Activated T-helper 17 cell treated with anti-CD3 and anti-CD28 coated beads, Interleukin-2, amount 50 U/mL, for 72 hours (primary cell): ENCODE measurements around the gene CCDC149. TPM values are rescaled to one million over a fixed set of nuclear protein-coding genes. Genes with fewer than 3 reads are reported as not detected.

Experiments used
- ATAC-seq: fragments of 150-1000 bp; cut with Tn5 transposase; replicated peaks from 2 replicates; pipeline ENCODE4 v1.10.0; 2021; ENCODE audit warnings: mild to moderate bottlenecking, moderate library complexity
- H3K27ac Mint-ChIP-seq: one replicate; pipeline ENCODE4 v1.8.0; 2022; ENCODE audit warnings: mixed read lengths
- H3K27me3 Mint-ChIP-seq: one replicate; pipeline ENCODE4 v1.8.0; 2022; ENCODE audit warnings: mixed read lengths
- H3K36me3 Mint-ChIP-seq: one replicate; pipeline ENCODE4 v1.8.0; 2022; ENCODE audit warnings: low read depth, mild to moderate bottlenecking, mixed read lengths
- H3K4me1 Mint-ChIP-seq: one replicate; pipeline ENCODE4 v1.8.0; 2022; ENCODE audit warnings: mixed read lengths
- H3K4me3 Mint-ChIP-seq: one replicate; pipeline ENCODE4 v1.8.0; 2022; ENCODE audit warnings: mild to moderate bottlenecking, mixed read lengths
- H3K9me3 Mint-ChIP-seq: one replicate; pipeline ENCODE4 v1.8.0; 2022; ENCODE audit warnings: mixed read lengths
- total RNA-seq, 2 donors: library from RNA; stranded (reverse); gene quantifications; one replicate each; pipeline ENCODE4 v1.2.3, GENCODE V29; 2022

Gene CCDC149
- total RNA-seq, 2 donors from 2014 or later, result not detected

- H3K27me3 Mint-ChIP-seq, result peaks cover 45% of the 10 kb centered on the region
- no peaks in the 10 kb centered on the region for H3K4me1 Mint-ChIP-seq
- H3K36me3 Mint-ChIP-seq, result no peaks in the 10 kb centered on the region
- H3K9me3 Mint-ChIP-seq, result no peaks in the 10 kb centered on the region
- H3K4me3 Mint-ChIP-seq, result no peak overlapping the region
- ATAC-seq, result no peak
- no peak overlapping the region for H3K27ac Mint-ChIP-seq
Measured at GRCh38 chr4:24801136-24801855, 111.5 kb downstream of the CCDC149 start.

DNA sequence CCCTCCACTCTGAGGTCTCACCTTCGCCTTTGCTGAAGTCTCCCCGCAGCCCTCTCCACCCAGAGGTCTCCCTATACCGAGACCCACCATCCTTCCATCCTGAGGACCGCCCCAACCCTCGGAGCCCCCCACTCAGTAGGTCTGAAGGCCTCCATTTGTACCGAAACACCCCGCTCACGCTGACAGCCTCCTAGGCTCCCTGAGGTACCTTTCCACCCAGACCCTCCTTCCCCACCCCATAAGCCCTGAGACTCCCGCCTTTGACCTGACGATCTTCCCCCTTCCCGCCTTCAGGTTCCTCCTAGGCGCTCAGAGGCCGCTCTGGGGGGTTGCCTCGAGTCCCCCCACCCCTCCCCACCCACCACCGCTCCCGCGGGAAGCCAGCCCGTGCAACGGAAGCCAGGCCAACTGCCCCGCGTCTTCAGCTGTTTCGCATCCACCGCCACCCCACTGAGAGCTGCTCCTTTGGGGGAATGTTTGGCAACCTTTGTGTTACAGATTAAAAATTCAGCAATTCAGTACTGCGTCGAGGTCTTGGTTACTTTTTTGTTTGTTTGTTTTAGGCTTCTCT, 112.4 kb downstream of the CCDC149 start:
- Mint-ChIP-seq H3K9me3 (no peaks in the 10 kb centered on the region), H3K4me1 (no peaks in the 10 kb centered on the region), H3K27ac (no peak overlapping the region), H3K36me3 (no peaks in the 10 kb centered on the region), H3K4me3 (no peak overlapping the region), H3K27me3 (peaks cover 45% of the 10 kb centered on the region)
- no peak for ATAC-seq

- no peak for ATAC-seq
- Mint-ChIP-seq H3K4me1 (no peaks in the 10 kb centered on the region), H3K4me3 (no peak overlapping the region), H3K9me3 (no peaks in the 10 kb centered on the region), H3K27ac (no peak overlapping the region), H3K27me3 (peaks cover 45% of the 10 kb centered on the region), H3K36me3 (no peaks in the 10 kb centered on the region)
Measured at GRCh38 chr4:24799544-24800324, 113.1 kb downstream of the CCDC149 start.

DNA sequence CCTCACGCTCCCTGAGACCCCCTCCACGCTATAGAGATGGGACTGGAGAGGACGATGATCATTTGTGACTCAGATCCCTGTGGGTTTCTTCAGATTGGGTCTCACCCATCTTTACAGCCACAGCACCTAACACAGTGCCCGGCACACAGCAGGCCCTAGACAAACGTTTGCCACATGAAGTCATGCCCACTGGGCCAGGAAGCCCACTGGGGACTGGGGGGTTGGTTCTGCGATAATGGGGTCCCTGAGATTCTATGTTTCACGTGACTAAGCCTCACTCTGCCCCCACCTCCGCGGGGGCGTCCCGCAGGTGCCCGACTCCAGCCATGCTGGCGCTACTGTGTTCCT, 113.7 kb downstream of the CCDC149 start:
- H3K4me3 Mint-ChIP-seq, result no peak overlapping the region
- no peaks in the 10 kb centered on the region for H3K36me3 Mint-ChIP-seq
- H3K27ac Mint-ChIP-seq, result no peak overlapping the region
- peaks cover 42% of the 10 kb centered on the region for H3K27me3 Mint-ChIP-seq
- no peaks in the 10 kb centered on the region for H3K9me3 Mint-ChIP-seq
- no peak for ATAC-seq
- no peaks in the 10 kb centered on the region for H3K4me1 Mint-ChIP-seq

- no peaks in the 10 kb centered on the region for H3K9me3 Mint-ChIP-seq
- H3K4me3 Mint-ChIP-seq, result no peak overlapping the region
- no peaks in the 10 kb centered on the region for H3K4me1 Mint-ChIP-seq
- no peak overlapping the region for H3K27ac Mint-ChIP-seq
- peaks cover 41% of the 10 kb centered on the region for H3K27me3 Mint-ChIP-seq
- no peaks in the 10 kb centered on the region for H3K36me3 Mint-ChIP-seq
- ATAC-seq, result no peak
Measured at GRCh38 chr4:24798036-24798610, 114.7 kb downstream of the CCDC149 start.

GRCh38 chr4:24796620-24797019, 116.2 kb downstream of the CCDC149 start:
- no peaks in the 10 kb centered on the region for H3K9me3 Mint-ChIP-seq
- H3K27ac Mint-ChIP-seq, result no peak overlapping the region
- no peak for ATAC-seq
- no peaks in the 10 kb centered on the region for H3K4me1 Mint-ChIP-seq
- no peak overlapping the region for H3K4me3 Mint-ChIP-seq
- H3K36me3 Mint-ChIP-seq, result no peaks in the 10 kb centered on the region
- peaks cover 34% of the 10 kb centered on the region for H3K27me3 Mint-ChIP-seq

- no peak overlapping the region for H3K27ac Mint-ChIP-seq
- H3K36me3 Mint-ChIP-seq, result no peaks in the 10 kb centered on the region
- H3K9me3 Mint-ChIP-seq, result no peaks in the 10 kb centered on the region
- H3K27me3 Mint-ChIP-seq, result peaks cover 32% of the 10 kb centered on the region
- no peak for ATAC-seq
- H3K4me3 Mint-ChIP-seq, result no peak overlapping the region
- H3K4me1 Mint-ChIP-seq, result no peaks in the 10 kb centered on the region
Measured at GRCh38 chr4:24795666-24796381, 117.0 kb downstream of the CCDC149 start.

DNA sequence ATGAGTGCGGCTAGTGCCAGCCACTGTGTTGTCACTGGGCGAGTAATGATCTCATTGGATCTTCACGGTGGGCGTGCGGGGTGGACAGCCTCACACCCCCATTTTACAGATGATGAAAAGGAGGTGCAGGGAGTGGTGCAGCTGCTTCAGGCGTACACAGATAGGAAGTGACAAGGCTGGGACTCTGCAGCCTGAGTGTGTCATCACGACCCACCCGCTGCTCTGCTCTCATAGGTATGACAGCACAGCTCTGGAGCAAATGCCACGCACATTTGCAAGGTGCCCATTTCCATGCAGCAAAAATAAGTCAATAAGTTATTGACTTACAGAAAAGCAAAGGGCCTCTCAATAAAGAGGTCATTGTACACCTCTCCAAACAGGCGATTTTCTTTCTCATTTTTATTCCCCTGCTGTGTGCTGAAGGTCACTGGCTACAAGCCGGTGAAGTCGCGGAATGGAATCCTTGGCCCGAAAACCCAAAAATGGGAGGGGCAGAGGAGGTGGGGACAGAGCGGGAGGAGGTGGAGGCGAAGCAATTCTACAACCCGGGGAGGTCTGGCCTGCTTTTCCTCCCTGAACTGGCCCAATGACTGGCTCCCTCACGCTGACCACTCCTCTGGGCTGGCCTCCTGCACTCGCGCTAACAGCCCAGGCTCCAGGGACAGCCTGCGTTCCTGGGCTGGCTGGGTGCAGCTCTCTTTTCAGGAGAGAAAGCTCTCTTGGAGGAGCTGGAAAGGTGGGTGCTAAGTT, 117.8 kb downstream of the CCDC149 start, which contains the start of gene SOD3:
Gene SOD3, plus strand, starts transcription at position 658 of the 750 bp plus-strand sequence. CDS start 3,949 bp downstream, outside the sequence.
- Mint-ChIP-seq H3K4me3 (no peak within 1 kb of the TSS), H3K9me3 (no peaks in the 10 kb centered on the region), H3K36me3 (no peaks in the 10 kb centered on the region), H3K4me1 (no peaks in the 10 kb centered on the region), H3K27ac (no peak within 1 kb of the TSS), H3K27me3 (peaks cover 30% of the 10 kb centered on the region)
- ATAC-seq, result no peak

- Mint-ChIP-seq H3K36me3 (no peaks in the 10 kb centered on the region), H3K4me1 (no peaks in the 10 kb centered on the region), H3K27me3 (peaks cover 30% of the 10 kb centered on the region), H3K27ac (no peak overlapping the region), H3K4me3 (no peak overlapping the region), H3K9me3 (no peaks in the 10 kb centered on the region)
- no peak for ATAC-seq
Measured at GRCh38 chr4:24794480-24794879, 118.4 kb downstream of the CCDC149 start.

GRCh38 chr4:24794051-24794450, 118.8 kb downstream of the CCDC149 start:
- Mint-ChIP-seq H3K27me3 (peaks cover 30% of the 10 kb centered on the region), H3K4me3 (no peak overlapping the region), H3K27ac (no peak overlapping the region), H3K9me3 (no peaks in the 10 kb centered on the region), H3K4me1 (no peaks in the 10 kb centered on the region), H3K36me3 (no peaks in the 10 kb centered on the region)
- no peak for ATAC-seq

GRCh38 chr4:24793219-24794005, 119.4 kb downstream of the CCDC149 start:
- H3K4me3 Mint-ChIP-seq, result no peak overlapping the region
- H3K36me3 Mint-ChIP-seq, result no peaks in the 10 kb centered on the region
- no peaks in the 10 kb centered on the region for H3K9me3 Mint-ChIP-seq
- no peaks in the 10 kb centered on the region for H3K4me1 Mint-ChIP-seq
- no peak overlapping the region for H3K27ac Mint-ChIP-seq
- ATAC-seq, result no peak
- peaks cover 24% of the 10 kb centered on the region for H3K27me3 Mint-ChIP-seq

DNA sequence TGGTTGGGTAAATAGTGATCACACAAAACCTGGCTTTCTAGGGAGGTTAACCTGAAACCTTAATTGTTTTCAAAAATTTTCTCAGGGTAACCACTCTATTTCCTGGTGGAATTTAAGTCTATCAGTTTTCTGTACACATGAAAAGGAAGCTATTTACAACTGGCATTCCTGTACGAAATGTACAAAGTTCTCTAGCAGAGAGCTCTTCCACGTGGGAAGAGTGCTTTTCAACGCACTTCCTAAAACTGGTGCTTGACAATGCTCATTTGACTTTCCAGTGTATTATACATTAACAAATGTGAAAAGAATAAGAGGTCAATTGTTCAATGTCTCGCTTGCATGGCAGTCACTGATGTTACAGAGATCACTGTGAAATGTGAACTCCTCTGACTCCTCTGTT, 120.3 kb downstream of the CCDC149 start:
- H3K4me3 Mint-ChIP-seq, result no peak overlapping the region
- H3K36me3 Mint-ChIP-seq, result no peaks in the 10 kb centered on the region
- H3K27ac Mint-ChIP-seq, result no peak overlapping the region
- H3K4me1 Mint-ChIP-seq, result no peaks in the 10 kb centered on the region
- H3K9me3 Mint-ChIP-seq, result no peaks in the 10 kb centered on the region
- H3K27me3 Mint-ChIP-seq, result peaks cover 24% of the 10 kb centered on the region
- no peak for ATAC-seq

DNA sequence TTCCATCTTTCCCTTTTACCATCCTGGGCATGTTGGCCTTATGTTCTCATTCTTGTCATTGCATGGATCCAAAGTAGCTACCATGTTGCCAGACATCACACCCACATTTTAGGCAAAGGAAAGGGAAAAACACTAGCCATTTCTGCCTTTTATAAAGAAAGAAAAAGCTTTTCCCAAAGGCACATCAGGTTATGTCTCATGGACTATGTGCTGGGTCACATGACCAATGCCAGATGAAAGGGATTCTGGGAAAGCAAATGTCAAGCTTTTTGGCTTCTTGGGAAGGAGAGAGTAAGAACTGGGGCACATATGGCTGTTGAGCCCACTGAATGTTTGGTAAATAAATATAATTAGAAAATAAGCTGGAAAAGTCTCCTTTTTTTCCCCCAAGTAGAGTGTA, 121.8 kb downstream of the CCDC149 start:
- H3K27ac Mint-ChIP-seq, result no peak overlapping the region
- H3K4me1 Mint-ChIP-seq, result no peaks in the 10 kb centered on the region
- H3K4me3 Mint-ChIP-seq, result no peak overlapping the region
- H3K9me3 Mint-ChIP-seq, result no peaks in the 10 kb centered on the region
- no peaks in the 10 kb centered on the region for H3K36me3 Mint-ChIP-seq
- H3K27me3 Mint-ChIP-seq, result peaks cover 24% of the 10 kb centered on the region
- no peak for ATAC-seq
